GM21825 (cell line): ENCODE data around the gene CDCA7.
"Not testable (repeated sequence)": the region's sequence is repeated elsewhere in the genome, so short reads cannot be mapped to it uniquely, and the experiment has no call there.

ENCODE experiments used
- ATAC-seq: cut with Tn5 transposase; IDR thresholded peaks from one replicate; pipeline ENCODE4 v1.9.1; 2021; ENCODE audit warnings: mild to moderate bottlenecking, moderate library complexity; ENCODE audit not compliant: unreplicated experiment

CDCA7 gene

DNA sequence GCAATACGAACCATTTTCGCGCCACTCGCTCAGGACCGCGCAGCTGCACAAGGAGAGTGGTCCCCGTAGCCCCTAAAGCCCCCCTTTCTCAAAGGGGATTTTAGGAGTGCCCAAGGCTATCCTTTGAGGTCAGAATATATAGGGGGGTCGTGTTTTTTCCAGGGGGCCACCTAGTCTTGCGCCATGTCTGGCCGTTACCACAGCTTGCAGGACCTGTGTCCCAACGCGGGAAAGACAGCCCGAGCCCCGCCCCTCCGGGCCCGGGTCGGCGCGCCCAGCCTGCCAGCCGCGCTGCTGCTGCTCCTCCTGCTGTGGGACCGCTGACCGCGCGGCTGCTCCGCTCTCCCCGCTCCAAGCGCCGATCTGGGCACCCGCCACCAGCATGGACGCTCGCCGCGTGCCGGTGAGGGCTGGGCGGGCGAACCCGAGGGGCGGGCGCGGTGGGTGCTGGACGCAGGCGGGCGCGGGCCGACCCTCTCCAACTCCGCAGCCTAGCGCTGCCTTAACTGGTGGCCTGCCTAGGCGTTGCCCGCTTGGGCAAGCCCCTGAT is at the start of gene CDCA7:
Gene CDCA7 (plus strand): TSS at position 291 of the 550 bp plus-strand sequence. CDS start 92 bp downstream, at position 383.
- peak; percentile 54 for ATAC-seq

DNA sequence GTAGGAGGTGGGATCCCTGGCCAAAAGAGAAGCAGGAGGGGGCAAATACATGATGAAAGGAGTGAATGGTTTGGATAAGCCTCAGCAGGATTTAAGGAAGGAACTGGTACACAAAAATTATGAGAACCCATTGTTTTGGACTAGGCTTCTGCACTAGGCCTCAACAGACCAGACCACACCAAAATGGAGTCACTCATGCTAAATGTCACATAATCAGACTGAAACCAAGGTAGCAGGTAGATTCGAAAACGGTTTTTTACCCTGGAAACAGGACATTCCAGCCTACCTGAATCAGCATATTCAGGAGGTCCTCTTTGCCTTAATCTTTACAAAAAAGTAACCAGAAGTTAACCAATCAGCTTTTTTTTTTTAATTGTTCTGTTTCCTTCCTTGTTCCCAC is 49.4 kb upstream of the CDCA7 start:
- ATAC-seq, result no peak

DNA sequence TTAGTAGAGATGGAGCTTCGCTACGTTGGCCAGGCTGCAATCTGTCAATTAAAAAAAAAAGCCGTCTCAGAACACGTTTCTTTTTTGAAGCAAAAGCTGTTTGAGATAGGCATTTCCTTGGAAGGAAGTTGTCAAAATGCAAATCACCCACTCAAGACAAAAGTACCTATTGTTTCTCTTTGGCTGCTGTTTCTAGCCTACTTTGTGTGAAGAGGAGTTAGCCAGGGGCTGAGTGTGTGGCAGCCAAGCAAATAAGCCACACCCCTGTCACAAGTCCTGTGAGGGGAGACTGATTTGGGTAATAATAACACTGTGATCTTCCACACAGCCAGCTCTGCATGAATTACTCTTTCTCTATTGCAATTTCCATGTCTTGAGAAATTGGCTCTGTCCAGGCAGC is 47.4 kb upstream of the CDCA7 start:
- peak; percentile 77 for ATAC-seq

DNA sequence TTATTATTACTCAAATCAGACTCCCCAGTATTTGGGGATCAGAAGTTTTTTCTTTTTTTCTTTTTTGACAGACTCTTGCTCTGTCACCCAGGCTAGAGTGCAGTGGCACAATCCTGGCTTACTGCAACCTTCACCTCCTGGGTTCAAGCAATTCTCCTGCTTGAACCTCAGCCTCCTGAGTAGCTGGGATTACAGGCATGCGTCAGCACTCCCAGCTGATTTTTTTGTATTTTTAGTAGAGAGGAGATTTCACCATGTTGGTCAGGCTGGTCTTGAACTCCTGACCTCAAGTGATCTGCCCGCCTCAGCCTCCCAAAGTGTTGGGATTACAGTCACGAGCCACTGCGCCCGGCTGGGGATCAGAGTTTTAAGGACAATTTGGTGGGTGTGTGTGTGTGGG is 45.3 kb upstream of the CDCA7 start:
- not testable (repeated sequence) for ATAC-seq

DNA sequence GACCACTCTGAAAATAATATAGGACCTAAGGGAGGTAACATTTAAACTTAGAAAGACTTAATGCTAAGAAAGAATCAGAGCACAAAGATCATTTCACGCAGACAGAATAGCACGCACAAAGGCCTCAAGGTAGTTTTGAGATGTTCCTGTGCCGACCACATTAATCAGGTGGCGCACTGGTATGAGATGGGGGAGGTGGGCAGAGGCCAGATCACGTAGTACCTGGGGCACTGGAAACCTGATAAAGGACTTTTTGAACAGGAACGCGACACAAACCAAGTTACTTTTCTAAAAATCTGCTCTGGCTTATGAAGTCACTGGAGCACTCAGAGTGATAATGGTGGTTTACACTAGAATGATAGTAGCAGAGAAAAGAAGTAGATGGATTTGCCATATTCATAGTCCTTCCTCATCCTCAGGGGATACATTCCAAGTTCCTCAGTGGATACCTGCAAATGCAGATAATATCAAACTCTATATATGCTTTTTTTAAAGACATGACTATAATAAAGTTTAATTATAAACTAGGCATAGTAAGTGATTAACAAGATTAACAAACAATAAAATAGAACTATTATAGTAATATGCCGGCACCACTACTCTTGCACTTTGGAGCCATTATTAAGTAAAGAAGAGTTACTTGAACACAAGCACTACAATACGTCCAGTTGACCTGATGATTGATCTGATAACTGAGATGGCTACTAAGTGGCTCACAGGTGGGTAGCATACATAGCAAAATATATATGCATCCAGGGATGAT is 42.6 kb upstream of the CDCA7 start:
- ATAC-seq, result no peak

DNA sequence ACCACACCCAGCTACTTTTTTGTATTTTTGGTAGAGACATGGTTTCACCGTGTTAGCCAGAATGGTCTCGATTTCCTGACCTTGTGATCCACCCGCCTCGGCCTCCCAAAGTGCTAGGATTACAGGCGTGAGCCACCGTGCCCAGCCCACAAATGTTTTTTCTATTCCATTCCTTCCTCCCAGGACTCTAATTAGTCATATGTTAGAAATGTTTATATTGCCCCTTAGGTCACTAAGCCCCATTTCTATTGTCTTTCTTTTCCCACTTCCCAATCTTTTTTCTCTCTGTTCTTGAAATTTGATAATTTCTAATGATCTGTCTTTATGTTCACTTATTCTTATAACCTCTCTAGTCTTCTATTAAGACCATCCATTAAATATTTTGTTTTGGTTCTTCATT is 31.3 kb upstream of the CDCA7 start:
- ATAC-seq, result no peak

DNA sequence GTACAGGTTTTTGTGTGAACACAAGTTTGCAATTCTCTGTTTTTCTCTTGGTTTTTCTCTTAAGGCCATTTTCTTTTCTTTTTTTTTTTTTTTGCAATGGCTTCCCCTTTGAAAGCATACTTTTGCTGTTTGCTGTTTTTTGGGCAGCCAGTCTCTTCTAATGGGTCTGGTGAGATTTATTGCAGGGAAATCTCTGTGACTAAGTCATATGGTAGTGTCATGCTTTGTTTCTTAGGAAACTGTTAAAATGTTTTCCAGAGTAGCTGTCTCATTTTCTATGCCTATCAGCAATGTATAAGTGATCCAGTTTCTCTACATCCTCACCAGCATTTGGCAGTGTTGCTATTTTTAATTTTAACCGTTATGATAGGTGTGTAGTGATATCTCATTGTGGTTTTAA is 27.9 kb upstream of the CDCA7 start:
- no peak for ATAC-seq

DNA sequence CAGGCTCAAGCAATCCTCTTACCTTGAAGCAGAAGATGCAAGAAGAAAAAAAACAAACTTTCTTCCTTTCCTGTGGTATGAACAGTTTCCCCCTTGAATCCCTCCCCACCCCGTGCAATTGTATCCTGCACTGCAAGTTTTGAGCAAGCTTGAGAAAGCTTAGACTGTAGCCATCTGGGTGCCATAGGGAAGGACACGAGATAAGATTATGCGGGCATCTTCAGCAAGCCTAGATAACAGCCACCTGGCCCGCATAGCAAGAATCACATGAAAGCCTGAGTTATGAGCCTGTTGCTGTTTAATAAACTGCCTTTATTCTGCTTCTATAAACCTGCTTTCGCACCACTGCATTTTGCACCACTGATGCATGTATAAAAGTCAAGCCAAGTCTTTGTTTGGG is 27.3 kb upstream of the CDCA7 start:
- ATAC-seq, result no peak

DNA sequence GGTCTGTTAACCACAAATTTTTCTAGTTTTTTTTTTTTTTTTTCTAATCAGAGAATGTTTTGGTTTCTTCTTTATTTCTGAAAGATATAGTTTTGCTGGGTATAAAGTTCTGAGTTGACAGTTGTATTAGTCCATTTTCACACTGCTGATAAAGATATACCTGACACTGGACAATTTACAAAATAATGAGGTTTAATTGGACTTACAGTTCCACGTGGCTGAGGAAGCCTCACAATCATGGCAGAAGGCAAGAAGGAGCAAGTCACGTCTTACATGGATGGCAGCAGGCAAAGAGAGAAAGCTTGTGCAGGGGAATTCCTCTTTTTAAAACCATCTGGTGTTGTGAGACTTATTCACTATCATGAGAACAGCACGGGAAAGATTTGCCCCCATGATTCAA is 21.7 kb upstream of the CDCA7 start:
- not testable (repeated sequence) for ATAC-seq

DNA sequence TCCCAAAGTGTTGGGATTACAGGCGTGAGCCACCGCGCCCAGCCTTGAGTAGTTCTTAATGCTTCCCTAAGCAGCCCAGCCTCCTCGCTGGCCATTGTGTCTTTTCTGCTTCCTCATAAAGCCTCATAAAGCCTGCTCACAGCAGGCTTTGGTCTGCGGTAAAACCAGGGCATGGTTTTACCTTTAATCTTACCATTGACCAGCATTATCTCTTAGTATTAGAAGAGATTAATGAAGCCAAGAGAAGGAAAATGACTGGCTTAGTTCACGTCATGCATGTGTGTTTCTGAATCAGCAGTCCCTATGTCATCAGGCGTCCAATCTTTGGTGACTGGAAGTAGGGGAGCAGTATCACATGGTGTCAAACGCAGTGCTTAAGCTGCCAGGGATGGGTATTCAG is 14.9 kb upstream of the CDCA7 start:
- ATAC-seq, result no peak

DNA sequence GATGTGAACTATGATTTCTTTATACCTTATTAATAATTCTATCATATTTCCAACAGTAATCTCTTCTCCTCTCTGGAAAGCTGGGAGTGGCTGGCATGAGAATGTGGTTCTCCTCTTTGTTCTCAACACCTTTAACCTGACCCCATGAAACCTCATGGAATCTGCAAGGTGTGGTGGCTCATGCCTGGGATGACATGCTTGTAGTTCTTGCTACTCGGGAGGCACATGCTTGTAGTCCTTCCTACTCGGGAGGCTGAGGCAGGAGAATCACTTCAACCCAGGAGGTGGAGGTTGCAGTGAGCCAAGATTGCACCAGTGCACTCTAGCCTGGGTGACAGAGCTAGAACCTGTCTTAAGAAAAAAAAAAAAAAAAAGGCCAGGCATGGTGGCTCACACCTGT is 10.8 kb upstream of the CDCA7 start:
- no peak for ATAC-seq

DNA sequence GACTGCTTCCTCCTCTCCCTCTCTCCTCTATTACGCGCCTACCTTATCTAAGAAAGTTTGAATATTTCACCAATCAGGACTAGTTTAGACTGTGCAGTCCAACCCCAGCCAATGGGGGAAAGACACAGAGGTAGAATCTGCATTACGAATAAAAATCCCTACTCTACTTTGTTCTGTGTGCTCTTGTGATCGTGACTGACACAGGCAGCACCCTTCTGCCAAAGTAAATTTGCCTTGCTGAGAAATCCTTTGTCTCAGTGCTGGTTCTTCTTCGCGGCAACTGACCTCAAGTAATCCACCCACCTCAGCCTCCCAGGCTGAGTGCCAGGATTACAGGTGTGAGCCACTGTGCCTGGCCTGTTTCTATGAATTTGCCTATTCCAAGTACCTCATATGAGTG is 8.6 kb upstream of the CDCA7 start:
- no peak for ATAC-seq

DNA sequence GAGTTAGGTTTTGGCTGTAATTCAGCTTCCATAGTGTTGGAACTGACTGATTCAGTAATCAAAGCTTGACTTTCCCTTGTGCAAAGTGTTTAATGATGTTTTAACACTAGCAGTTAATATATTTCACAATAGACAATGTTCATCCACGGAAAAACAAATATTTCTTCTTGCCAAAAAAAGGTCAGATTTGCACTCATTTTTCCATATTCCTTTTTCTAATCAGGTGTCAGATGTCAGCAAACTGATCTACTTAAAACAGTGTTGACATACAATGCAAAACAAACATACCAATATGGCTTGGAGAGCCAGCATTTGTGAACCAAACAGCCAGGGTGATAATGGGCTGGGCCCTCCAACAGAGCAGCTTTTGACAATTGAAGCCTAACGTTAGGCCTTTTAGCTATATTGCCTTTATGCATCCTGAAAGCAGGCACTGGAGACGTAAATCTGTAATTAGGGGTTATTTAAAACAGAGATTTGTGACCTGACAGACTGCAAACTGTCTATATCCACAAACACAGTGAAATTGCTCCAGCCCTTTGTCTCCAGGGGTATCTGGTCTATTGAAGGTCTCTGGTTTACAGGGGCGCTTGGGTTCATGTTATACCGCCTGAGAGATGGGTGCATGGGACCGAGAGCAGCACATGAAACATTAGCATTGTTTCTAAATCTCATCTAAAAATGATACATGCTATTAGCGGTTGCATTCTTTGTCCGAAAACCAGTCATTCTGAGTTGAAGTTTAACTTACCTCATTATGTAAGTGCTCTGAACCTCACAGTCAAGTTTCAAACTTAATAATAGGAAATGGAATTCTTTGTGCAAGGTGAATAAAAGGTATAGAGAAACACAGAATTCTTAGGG is 7.1 kb upstream of the CDCA7 start:
- ATAC-seq, result no peak

DNA sequence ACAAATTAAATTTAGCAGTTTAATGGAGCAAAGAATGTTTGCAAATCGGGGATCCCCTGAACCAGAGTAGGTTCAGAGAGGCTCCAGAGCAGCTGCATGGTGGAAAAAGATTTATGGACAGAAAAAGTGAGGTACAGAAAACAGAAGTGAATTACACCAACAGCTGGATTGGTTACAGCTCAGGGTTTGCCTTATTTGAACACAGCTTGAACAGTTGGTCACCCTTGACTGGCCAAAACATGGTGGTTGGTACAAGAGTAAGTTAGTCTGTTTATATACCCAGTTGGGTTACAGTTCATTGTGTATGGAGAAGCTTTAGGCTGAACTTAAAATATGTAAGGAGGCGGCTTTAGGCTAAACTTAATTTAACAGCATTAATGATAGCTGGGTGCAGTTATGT is 5.4 kb upstream of the CDCA7 start:
- no peak for ATAC-seq

DNA sequence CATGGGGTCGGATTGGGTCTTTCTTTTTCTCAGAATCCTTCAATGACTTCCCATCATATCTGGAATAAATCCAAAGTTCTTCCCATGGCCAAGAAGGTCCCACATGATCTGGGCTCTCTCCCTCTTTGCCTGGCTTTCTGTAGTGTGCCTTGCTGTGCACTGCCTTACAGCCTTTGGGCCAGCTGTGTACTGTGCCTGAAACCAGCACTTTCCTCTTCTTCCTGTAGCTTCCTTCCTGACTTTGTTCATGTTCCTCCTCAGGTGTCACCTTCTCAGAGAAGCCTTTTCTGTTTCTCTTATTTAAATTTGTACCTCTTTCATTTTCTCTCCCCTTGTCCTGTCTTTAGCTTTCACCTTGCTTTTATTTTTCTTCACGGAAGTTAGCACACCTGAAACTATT is 4.3 kb upstream of the CDCA7 start:
- no peak for ATAC-seq

DNA sequence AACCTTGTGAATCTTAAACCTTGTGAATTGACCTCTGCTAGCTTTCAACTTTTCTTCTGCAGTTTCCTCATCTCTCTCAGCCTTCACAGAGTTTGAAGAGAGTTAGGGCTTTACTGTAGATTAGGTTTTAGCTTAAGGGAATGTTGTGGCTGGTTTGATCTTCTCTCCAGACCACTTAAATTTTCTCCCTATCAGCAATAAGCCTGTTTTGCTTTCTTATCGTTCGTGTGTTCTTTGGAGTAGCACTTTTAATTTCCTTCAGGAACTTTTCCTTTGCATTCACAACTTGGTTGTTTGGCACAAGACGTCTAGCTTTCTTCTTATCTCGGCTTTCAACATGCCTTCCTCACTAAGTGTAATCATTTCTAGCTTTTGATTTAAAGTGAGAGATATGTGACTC is 2.8 kb upstream of the CDCA7 start:
- ATAC-seq, result no peak

DNA sequence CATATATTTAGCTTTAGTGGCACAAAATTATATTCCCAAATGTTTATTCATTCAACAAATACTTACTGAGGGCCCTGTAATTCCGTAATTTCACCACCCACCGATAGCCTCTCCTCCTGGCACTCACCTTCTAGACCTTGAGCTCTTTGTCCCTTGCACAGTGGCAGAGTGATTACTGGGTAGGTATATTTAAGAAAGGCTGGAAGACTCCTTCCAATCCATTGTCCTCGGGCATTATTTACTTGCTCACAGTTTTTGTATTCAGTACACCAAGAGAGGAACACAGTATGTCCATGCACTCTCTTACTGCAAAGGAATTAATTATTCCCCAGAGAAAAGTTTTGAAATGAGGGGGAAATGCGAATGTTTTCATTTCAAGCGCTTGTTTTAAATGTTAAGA is 1.1 kb upstream of the CDCA7 start:
- ATAC-seq, result no peak

DNA sequence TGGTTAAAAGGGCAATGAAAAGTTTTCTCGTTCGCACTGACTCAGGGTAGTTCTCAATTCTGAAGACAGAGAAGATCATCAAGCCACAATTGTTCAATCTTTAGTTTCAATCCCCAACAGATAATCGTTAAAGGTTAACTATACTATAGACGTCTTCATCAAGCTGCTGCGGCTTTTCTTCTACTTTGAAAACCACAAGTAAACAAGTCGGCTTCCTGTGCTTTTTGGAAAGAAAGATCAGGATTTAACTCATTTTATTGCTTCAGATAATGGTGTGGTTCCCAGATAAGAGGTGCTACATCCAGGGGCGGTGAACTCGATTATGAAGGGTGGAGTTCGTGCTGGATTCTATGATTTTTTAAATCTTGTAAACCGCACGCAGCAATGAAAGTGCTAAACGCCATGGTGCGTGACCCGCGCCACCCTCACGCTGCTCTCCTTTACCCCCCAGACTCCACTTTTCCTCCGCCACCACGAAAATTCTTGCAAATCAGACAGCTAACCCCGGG is 545 bp upstream of the CDCA7 start:
- peak; percentile 49 for ATAC-seq

DNA sequence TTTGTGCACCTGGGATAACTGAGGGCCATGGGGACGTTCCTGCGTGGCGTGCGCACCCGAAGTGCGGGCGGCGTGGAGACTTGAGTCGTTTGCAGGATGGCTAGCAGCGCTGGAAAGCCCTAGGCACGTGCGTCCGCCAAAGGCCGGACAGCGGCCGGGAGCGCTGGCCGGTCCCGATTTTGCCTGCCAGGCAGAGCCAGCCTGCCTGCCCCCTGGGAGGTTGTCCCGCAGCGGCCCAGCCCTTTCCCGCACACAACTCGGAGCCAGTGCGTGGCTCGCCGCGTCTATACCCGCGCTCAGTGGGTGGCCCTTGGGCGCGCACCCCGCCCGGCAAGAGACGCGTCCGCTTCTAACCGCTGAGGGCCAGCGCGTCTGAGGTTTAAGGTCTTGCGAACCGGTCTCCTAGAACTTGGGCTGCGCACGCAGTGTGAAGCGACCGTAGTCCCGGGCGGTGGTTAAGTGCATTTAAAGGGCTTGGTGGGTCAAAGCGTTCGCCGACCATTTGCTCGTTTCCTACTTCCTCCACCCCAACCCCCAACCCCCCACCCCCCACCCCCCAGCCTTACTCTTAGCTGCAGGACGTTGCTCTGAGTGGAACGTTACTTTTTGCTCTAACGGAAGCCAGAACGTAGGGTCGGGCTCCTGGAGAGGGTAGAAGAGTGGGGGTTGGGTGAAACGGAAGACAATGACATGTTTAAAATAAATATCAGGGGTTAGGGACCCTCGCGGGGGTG is 627 bp downstream of the CDCA7 start:
- ATAC-seq, result peak; percentile 29

DNA sequence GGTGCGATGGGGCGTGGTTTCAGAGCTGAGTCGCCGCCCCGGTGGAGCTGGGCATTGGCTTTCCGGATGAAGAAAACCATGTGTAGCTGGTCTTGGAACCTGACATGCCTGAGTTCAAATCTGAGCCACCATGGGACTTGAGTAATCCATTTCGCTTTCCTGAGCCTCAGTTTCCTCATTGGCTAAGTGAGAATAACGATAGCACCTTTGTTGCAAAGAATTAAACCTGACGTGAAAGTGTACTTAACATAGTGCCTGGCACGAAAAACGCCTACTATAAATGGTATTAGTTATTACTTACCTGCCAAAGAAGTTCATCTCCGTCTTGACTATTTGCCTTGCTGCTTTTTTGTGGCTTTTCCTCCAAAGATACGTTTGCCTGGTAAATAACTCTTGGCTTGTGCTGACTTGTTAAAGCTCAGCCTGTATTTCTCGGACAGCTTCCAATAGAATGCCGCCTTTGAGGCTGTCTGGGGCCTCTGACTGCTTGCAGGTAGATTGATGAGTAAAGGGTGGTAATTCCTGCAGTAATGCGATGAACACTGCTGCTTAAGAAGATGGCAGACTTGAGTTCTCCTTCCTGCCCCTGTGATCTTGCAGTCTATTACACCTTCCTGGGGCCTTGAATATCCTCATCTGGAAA is 1.3 kb downstream of the CDCA7 start:
- ATAC-seq, result peak; percentile 8

DNA sequence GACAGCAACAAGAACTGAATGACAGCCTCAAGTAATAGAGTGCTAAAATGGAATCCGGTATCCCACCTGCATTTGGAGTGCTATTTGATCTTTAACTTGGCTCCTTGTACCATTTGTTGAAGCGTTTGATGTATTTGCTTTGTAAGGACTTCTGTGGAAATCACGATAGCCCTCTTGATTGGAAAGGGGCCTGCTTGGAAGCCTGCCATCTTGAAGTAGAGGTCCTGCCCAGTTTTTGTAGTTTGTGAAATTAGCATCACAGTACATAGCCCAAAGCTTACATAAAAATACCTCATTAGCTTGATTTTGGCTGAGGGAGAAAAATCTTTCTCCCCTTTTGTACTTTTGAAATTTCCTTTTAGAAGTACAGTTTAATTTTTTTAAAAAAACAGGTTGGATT is 2.7 kb downstream of the CDCA7 start:
- no peak for ATAC-seq
